Left lung (tissue), 10 donors: ENCODE measurements around the gene CEACAM16. TPM values are rescaled to one million over a fixed set of nuclear protein-coding genes. Genes with fewer than 3 reads are reported as not detected.

ENCODE experiments used
- ATAC-seq: fragments of 200-7000 bp; cut with Tn5 transposase; one replicate; pipeline ENCODE4 v1.9.1; 2020; ENCODE audit warnings: moderate library complexity
- DNase-seq, 4 donors: peaks; one replicate each; pipeline ENCODE4 v3.0.0-alpha.2; 2013 to 2020
- H3K27ac ChIP-seq, 2 donors: fragments of 200-600 bp; sonication (generic) in 1 of 2; one replicate each; pipeline versions ENCODE4 v1.5.0 to v1.8.0; 2020 to 2021
- H3K27me3 ChIP-seq, 2 donors: fragments of 200-600 bp; sonication (generic) in 1 of 2; one replicate each; pipeline versions ENCODE4 v1.5.0 to v1.8.0; 2020 to 2021
- H3K36me3 ChIP-seq, 2 donors: fragments of 200-600 bp; sonication (generic) in 1 of 2; one replicate each; pipeline versions ENCODE4 v1.5.0 to v1.8.0; 2020 to 2021
- H3K4me1 ChIP-seq, 2 donors: fragments of 200-600 bp; one replicate each; pipeline ENCODE4 v1.8.0; 2021
- H3K4me3 ChIP-seq, 2 donors: fragments of 200-600 bp; sonication (generic) in 1 of 2; one replicate each; pipeline versions ENCODE4 v1.5.0 to v1.8.0; 2020 to 2021; ENCODE audit warnings: mild to moderate bottlenecking in 1 of 2
- H3K9me3 ChIP-seq, 2 donors: fragments of 200-600 bp; sonication (generic) in 1 of 2; one replicate each; pipeline versions ENCODE4 v1.5.0 to v1.8.0; 2020 to 2021
- intact Hi-C, 2 donors: fragments of 100-400 bp; cut with DNase I; formaldehyde crosslinking; loops; one replicate each; pipeline versions ENCODE4 v1.11.2 to v1.14.2; 2022
- polyA plus RNA-seq, 6 donors: library from polyadenylated mRNA; unstranded; fragments of 120-200 nt; gene quantifications; one replicate each; pipeline ENCODE4 v1.2.1, GENCODE V29; 2013; ENCODE audit not compliant: insufficient read length in 6 of 6
- total RNA-seq, 2 donors: library from RNA; stranded (reverse); fragmentation: NEBNext Ultra II Directional; extraction: Animal tissue kit (Norgen Biotek cat#: 25700); gene quantifications; one replicate each; pipeline ENCODE4 v1.2.1, GENCODE V29; 2021
- TF ChIP-seq, protein P1 (sequence below), 2 donors: fragments of 200-600 bp; sonication (generic) in 1 of 2; IDR thresholded peaks; one replicate each; pipeline versions ENCODE4 v1.5.0 to v1.8.0; 2021; ENCODE audit warnings: antibody characterized with exemption in 2 of 2
- donor health status: DM: no; HTN: yes; CAD: no.
- donor health status: DM: no; HTN: no; CAD: no.

The CEACAM16 gene
- total and polyA plus RNA-seq, 8 donors: 0.20 TPM; not detected in 7

DNA sequence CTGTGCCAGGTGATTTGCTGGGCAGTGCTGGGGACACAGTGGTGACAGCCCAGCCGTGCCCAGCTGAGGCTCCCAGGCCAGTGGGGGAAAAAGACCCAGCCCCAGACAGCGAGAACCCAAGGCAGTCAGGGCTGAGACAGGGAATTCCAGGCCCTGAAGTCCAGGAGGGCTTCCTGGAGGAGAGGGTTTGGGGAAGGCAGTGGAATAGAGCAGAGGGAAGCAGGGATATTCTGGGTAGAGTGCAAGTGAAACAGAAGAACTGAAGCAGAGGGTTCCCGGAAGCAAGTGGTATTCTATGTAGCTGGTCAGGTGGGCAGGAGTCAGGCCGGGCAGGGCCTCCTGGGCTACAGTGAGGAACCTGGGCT lies 1.3 kb upstream of the CEACAM16 start:
- Histone ChIP-seq H3K27ac (no peak overlapping the region), H3K36me3 (no peaks in the 10 kb centered on the region), H3K27me3 (no peaks in the 10 kb centered on the region), H3K4me3 (no peak overlapping the region), H3K9me3 (no peaks in the 10 kb centered on the region), H3K4me1 (peaks cover 6 to 19% of the 10 kb centered on the region in 2 donors)
- TF ChIP-seq, protein P1, sequence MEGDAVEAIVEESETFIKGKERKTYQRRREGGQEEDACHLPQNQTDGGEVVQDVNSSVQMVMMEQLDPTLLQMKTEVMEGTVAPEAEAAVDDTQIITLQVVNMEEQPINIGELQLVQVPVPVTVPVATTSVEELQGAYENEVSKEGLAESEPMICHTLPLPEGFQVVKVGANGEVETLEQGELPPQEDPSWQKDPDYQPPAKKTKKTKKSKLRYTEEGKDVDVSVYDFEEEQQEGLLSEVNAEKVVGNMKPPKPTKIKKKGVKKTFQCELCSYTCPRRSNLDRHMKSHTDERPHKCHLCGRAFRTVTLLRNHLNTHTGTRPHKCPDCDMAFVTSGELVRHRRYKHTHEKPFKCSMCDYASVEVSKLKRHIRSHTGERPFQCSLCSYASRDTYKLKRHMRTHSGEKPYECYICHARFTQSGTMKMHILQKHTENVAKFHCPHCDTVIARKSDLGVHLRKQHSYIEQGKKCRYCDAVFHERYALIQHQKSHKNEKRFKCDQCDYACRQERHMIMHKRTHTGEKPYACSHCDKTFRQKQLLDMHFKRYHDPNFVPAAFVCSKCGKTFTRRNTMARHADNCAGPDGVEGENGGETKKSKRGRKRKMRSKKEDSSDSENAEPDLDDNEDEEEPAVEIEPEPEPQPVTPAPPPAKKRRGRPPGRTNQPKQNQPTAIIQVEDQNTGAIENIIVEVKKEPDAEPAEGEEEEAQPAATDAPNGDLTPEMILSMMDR (IDR thresholded peaks at IDR 0.05): no peak
- intact Hi-C loops: no loop called here
- ATAC-seq: no peak
- DNase-seq: no peak

DNA sequence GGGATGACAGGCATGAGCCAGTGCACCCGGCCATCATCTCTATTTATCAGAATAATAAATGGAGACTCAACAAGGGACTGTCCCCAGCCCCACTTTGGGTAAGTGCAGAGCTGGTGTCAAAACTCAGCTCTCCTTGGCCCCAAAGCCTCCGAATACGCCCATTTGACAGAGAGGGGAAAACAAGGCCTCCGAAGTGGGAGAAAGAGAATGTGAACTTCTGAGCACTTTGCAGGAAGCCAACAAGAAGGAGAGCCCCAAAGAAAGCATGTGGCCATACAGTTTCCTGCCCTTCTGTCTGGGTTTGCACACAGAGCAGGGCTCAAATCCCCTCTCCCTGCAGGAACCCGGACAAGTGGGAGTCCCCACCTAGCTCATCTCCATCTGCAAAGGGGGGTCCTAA lies 1.6 kb downstream of the CEACAM16 start:
- Histone ChIP-seq H3K4me3 (no peak overlapping the region), H3K36me3 (no peaks in the 10 kb centered on the region), H3K4me1 (peaks cover 0 to 2% of the 10 kb centered on the region in 2 donors), H3K27me3 (no peaks in the 10 kb centered on the region), H3K9me3 (no peaks in the 10 kb centered on the region), H3K27ac (no peak overlapping the region)
- intact Hi-C loops: no loop called here
- DNase-seq: no peak
- TF ChIP-seq, protein P1 (IDR thresholded peaks at IDR 0.05): no peak
- ATAC-seq: no peak

DNA sequence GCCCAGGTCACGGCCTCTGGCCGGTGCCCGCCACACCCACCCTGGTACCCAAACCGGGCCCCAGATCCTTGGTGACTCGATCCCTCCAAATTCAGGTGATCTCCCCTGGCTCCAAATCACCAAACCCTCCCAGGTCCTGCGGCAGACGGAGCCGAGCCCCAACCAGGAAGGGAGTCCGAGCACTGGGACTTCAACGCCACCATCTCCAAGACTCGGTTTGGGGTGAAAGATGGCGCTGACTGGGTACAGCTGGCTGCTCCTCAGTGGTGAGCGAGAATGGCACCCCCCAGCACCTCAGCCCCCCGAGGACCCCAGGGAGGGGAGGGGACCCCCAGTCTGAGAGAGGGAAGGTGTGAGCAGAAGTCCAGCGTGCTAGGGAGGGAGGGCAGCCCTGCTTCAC lies 2.3 kb downstream of the CEACAM16 start:
- Histone ChIP-seq H3K9me3 (no peaks in the 10 kb centered on the region), H3K27me3 (no peaks in the 10 kb centered on the region), H3K4me3 (no peak overlapping the region), H3K36me3 (no peaks in the 10 kb centered on the region), H3K27ac (no peak overlapping the region), H3K4me1 (no peaks in the 10 kb centered on the region)
- intact Hi-C loops: no loop called here
- no peak for DNase-seq
- TF ChIP-seq, protein P1 (IDR thresholded peaks at IDR 0.05): no peak
- ATAC-seq: no peak

DNA sequence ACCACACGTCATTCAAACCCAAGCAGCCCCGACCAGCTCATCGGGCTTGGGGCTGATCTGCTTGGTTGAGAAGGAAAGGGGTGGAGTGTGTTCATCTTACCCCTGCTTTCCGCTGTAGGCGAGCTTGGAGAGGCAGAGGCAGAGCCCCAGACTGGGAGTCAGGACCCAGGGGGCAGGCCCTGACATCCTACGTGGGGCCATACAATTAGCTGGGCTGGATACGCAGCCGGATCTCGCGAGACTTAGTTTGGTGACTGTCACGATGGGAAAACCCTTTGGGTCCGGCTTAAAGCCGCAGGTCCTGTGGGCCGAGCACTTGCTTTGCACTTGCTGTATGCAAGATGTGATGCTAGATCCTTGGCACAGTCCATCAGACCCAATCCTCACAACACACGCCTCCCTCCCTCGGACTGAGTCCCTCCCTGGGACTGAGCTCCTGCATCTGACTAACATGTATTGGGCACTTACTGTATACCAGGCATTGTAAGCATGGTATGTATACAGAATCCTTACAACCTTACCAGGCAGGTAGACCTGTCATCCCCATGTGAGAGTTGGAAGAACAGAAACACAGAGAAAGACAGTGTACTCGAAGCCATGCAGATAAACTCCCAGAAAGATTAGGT lies 3.7 kb downstream of the CEACAM16 start:
- ATAC-seq: no peak
- DNase-seq: no peak
- intact Hi-C loops: no loop called here
- Histone ChIP-seq H3K27me3 (no peaks in the 10 kb centered on the region), H3K4me3 (no peak overlapping the region), H3K9me3 (no peaks in the 10 kb centered on the region), H3K36me3 (no peaks in the 10 kb centered on the region), H3K27ac (no peak overlapping the region), H3K4me1 (no peaks in the 10 kb centered on the region)
- TF ChIP-seq, protein P1 (IDR thresholded peaks at IDR 0.05): no peak

DNA sequence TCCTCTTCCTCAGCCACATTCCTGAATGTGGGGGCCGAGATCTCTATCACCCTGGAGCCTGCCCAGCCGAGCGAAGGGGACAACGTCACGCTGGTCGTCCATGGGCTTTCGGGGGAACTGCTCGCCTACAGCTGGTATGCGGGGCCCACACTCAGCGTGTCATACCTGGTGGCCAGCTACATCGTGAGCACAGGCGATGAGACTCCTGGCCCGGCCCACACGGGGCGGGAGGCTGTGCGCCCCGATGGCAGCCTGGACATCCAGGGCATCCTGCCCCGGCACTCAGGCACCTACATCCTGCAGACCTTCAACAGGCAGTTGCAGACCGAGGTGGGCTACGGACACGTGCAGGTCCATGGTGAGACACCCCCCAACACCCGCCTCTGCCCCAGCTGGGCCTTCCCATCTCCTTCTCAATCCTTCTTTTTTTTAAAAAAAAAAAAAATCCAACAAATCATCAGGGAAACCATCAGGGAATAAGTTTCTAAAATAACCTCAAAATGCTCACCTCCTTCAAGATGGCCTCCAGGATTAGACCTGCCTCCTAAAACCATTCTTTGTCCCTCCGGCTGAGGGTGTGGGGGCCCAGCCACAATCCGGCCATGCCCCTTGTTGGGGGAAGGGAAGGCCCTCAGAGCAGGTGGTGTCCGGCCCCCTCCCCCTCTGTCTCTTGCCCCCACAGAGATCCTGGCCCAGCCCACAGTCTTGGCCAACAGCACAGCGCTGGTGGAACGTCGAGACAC lies 4.6 kb downstream of the CEACAM16 start:
- Histone ChIP-seq H3K9me3 (no peaks in the 10 kb centered on the region), H3K36me3 (no peaks in the 10 kb centered on the region), H3K4me1 (no peaks in the 10 kb centered on the region), H3K27me3 (no peaks in the 10 kb centered on the region), H3K27ac (no peak overlapping the region), H3K4me3 (no peak overlapping the region)
- DNase-seq (no peak), ATAC-seq (no peak)
- intact Hi-C loops: no loop called here
- TF ChIP-seq, protein P1 (IDR thresholded peaks at IDR 0.05): no peak
